KOPT-K1 (cell line): Measurements from ENCODE around the gene SIX5.

Experiments used
- H3K27ac ChIP-seq: fragments of 200-600 bp; sonication (generic); 2 replicates; pipeline ENCODE4 v1.5.1; 2016; ENCODE audit warnings: antibody characterized with exemption, mild to moderate bottlenecking, low read depth, low read length; ENCODE audit not compliant: poor library complexity, severe bottlenecking
- H3K36me3 ChIP-seq: fragments of 200-600 bp; sonication (generic); 2 replicates; pipeline ENCODE4 v1.5.1; 2017; ENCODE audit warnings: antibody characterized with exemption, mild to moderate bottlenecking, low read length, moderate library complexity; ENCODE audit not compliant: insufficient read depth
- H3K9me3 ChIP-seq: fragments of 200-600 bp; sonication (generic); 2 replicates; pipeline ENCODE4 v1.5.1; 2017; ENCODE audit warnings: antibody characterized with exemption, low read length, mild to moderate bottlenecking; ENCODE audit not compliant: insufficient read depth, poor library complexity, severe bottlenecking

The SIX5 gene

DNA sequence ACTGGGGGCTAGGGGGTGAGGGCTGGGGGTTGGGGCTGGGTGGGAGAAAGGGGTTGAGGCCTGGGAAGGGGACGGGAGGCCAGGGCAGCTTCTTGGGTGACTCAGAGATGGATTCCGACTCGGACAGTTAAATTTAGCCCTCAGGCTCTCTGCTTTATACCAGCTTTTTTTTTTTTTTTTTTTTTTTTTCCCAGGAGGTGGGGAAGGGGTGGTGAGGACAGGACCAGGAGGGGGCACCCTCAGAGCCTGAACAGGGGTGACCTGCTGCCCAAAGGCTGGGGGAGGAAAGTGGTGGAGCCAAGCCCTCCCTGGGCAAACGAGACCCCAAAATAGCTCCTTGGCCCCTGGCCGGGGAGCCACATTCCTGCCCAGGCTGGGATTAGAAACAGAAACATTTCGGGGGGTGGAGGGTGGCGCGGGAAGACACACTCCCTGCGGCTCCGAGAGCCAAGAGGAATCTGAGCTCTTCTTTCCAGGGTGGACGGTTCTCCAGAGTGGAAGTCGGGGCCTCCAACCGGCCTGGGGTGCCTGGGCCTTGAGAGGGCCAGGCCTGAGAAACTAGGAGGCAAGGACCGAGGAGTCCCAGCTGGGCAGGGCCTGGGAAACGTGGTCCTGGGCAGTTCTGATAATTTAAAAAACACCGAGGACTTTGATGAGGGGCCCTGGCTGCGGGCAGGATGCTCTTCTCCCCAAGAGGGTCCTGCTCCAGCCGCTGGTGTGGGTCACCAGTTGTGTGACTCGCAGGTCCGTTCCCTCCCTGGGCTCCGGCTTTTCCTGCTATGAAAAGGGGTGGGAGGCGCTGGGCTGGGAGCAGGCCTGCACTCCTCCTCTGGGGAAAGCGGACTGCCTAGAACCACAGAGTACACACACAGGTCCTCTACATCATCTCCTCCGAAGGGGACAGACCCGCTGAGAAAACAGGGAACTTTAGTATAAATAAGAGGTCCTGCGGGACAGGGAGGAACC, 14.1 kb upstream of the SIX5 start:
- Histone ChIP-seq H3K36me3 (peaks cover 27% of the 10 kb centered on the region), H3K27ac (no peak overlapping the region), H3K9me3 (no peaks in the 10 kb centered on the region)

DNA sequence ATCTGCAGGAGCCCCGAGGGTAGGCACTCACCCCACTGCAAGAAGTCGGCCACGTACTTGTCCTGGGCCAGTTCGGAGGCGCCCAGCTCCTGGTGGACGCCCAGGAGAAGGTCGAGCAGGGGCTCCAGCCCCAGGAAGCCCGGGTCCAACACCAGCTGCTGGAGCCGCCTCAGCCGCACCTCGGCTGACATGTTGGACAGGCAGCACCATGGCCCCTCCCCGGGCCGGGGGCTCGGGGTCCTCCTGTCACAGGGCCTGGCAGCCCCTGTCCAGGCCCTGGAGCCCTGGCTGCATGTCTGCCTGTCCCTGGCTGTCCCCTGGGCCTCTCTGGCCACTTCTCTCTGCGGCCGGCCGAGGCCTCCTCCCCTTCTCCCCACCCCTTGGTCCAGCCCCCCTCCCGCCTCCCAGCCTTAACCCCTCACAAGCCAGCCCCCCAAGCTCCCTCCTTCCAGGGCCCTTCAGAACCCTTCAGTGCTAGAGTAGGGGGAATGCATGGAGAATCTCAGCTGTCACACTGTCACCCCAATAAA, 13.2 kb upstream of the SIX5 start, which contains the start of gene DMPK:
TSS of gene DMPK (minus strand) at position 329 of the 530 bp plus-strand sequence. CDS start at position 191, 138 bp downstream.
- no peaks in the 10 kb centered on the region for H3K9me3 ChIP-seq
- H3K27ac ChIP-seq: no peak within 1 kb of the TSS
- H3K36me3 ChIP-seq: peaks cover 24% of the 10 kb centered on the region; the same call in 1 of the 2 replicates

DNA sequence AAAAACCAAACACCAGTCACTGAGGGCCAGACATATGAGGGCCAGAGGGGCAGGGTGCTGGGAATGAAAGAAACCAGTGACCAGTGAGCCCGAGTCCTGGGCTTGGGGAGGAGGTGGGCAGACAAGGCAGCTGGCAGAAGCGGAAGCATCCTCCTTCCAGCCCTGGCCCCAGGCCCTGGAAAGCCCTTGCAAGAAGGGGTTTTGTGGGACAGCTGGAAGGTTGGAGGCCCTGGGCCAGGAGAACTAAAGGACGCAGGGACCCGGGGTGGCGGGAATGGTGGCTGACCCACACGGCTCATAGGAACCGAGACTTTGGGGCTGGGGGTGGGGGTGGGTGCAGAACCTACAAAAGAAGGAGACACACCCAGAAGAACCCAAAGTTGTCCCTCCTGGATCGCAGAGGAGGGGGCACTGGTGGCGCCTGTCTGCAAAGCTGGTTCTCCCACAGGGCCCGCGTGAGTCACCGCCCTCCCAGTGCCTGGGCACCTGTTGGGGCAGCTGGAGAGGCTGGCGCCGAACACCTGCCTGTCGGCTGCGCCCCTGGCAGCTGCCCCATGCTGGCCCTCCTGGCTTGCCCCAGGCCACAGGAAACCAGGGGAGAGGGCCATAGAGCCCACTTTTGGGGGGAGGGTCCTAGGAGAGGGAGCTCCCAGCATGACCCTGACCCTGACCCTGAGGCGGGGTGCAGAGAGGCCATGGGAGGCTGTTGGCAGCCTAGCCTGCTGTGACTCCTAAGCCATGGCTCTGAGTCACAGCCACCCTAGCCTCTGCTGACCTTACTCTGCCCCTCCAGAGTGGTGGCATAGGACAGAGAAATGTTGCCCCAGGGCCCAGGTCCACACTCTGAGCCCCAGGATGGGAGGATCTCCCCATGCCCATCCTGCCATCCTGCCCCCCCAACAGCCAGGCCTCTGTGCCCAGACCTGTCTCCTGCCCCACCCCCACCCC, 12.4 kb upstream of the SIX5 start:
- Histone ChIP-seq H3K27ac (no peak overlapping the region), H3K9me3 (no peaks in the 10 kb centered on the region), H3K36me3 (peaks cover 20% of the 10 kb centered on the region; the same call in 1 of the 2 replicates)

DNA sequence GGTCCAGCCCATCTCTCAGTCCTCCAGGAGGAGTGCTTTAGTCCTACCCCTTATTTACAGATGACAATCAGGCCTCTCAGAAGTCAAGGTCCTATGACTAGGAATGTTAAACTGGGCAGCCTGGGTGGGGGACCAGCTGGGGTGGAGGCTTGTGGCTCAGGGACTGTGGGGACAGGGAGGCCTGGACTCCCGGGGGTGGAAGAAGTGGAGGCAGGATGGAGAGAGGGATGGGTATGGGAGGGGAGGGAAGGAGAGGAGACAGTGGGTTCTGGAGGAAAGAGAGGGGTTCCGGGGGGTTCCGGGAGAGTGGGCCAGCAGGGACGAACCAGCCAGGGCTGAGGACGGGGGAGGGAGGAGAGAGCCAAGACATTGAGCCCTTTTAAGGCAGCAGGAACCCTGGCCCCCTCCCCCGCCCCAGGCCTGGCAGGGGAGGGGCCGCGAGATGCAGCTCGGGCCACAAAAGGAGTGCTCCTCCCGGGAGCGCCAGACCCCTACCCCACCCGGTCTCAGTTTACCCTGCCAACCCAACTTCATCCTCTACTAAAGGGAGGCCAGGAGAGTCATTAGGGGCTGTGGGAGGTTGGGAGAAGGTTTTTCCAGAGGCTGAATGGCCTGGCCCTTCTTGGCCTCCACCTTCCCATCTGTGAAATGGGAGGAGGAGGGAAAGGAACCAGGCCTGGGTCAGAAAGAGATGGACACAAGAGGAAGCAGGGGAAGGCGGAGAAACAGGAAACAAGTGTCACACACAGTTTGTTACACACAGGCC, 11.6 kb upstream of the SIX5 start:
- no peak overlapping the region for H3K27ac ChIP-seq
- H3K36me3 ChIP-seq: peaks cover 11% of the 10 kb centered on the region; the same call in 1 of the 2 replicates

DNA sequence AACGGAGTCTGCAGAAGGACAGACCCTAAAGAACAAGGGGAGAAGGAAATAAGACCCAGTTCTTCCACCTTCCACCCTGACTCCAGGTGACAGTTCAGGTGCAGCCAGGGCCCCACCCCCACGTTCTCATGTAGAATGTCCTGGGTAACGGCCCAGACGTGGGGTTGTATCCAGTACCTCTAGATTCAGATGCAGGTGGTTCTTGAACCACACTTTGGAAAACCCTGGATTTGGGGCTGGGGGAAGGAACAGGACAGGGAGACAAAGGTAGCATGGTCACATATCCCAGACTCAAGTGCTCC, 11.0 kb upstream of the SIX5 start:
- Histone ChIP-seq H3K9me3 (no peaks in the 10 kb centered on the region), H3K27ac (no peak overlapping the region), H3K36me3 (peaks cover 6% of the 10 kb centered on the region; the same call in 1 of the 2 replicates)

More for the DNA sequence above, 11.6 kb upstream of the SIX5 start:
- H3K9me3 ChIP-seq: no peaks in the 10 kb centered on the region

DNA sequence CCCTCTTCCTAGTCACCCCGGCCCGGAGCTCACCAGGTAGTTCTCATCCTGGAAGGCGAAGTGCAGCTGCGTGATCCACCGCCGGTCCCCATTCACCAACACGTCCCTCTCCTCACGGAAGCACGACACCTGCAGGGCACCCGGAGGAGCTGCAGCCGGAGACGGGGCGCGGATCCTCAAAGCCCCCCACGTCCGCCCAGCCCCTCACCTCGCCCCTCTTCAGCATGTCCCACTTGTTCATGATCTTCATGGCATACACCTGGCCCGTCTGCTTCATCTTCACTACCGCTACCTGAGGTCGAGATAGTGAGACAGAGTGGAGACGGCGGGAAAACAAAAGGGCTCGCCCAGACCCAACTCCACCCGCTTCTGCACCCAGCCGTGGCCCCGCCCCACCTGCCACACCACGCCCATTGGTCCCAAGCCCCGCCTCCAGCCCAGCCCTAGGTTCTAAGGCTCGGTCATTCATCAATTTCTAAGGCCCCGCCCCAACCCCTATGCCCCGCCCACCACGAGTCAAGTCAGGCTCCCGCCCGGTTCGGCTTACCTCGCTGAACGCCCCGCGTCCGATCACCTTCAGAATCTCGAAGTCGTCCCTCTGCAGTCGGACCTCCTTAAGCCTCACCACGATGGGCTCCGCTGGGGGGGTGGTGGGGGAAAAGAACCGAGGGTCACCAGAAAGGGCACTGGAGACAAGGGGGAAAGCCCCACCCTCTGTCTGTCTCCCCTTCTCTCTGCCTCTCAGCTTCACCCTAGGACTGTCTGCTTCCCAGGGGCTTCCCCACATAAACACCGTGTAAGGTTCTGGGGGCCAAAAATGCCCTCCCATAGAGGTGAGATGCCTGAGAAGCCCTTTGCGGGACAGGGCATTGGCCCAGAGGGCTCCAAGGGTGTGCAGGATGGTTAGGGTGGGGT, 10.4 kb upstream of the SIX5 start:
- peaks cover 6% of the 10 kb centered on the region; the same call in 1 of the 2 replicates for H3K36me3 ChIP-seq
- H3K9me3 ChIP-seq: no peaks in the 10 kb centered on the region
- H3K27ac ChIP-seq: no peak overlapping the region

DNA sequence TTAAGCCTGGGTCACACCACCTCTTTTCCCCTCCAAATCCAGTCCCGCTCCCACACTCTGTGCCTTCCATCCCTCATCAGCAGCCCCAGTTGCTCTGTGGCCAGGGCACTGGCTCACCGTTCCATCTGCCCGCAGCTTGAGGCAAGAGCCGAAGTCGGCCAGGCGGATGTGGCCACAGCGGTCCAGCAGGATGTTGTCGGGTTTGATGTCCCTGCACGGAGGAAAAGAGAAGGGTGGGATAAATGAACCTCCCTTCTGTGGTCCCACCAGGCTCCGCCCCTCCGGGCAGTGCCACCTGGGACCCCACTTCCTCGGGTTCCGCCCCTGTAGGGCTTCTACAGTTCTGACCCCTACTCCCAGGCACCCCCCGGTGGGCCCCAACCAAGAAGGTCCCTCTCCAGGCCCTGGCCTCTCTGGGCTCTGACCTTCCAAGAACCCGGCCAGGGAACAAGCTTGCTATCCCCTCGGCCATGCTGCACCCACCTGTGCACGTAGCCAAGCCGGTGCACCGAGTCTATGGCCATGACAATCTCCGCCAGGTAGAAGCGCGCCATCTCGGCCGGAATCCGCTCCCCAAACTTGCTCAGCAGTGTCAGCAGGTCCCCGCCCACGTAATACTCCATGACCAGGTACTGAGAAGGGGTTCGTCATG, 9.1 kb upstream of the SIX5 start:
- no peaks in the 10 kb centered on the region for H3K9me3 ChIP-seq
- peaks cover 6% of the 10 kb centered on the region; the same call in 1 of the 2 replicates for H3K36me3 ChIP-seq
- H3K27ac ChIP-seq: no peak overlapping the region

DNA sequence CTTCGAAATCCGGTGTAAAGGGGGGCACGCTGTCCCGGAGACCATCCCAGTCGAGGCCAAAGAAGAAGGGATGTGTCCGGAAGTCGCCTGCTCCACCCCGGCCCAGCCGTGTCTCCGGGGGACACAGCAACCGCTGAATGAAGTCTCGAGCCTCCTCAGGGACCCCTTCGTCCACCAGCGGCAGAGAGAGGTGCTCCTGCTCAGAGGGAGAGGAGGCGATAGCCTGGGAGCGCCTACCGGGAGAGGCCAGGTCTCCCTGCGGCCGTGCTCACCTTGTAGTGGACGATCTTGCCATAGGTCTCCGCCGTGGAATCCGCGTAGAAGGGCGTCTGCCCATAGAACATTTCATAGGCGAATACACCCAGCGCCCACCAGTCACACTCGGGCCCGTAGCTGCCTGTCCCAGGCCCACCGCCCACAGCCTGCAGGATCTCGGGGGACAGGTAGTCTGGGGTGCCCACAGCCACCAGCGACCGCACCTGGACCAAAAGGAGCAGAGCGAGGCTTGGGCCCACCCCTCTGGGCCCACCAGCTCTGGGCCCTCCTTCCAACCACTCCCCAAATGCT, 8.4 kb upstream of the SIX5 start:
- Histone ChIP-seq H3K9me3 (no peaks in the 10 kb centered on the region), H3K36me3 (peaks cover 6% of the 10 kb centered on the region; the same call in 1 of the 2 replicates), H3K27ac (no peak overlapping the region)

DNA sequence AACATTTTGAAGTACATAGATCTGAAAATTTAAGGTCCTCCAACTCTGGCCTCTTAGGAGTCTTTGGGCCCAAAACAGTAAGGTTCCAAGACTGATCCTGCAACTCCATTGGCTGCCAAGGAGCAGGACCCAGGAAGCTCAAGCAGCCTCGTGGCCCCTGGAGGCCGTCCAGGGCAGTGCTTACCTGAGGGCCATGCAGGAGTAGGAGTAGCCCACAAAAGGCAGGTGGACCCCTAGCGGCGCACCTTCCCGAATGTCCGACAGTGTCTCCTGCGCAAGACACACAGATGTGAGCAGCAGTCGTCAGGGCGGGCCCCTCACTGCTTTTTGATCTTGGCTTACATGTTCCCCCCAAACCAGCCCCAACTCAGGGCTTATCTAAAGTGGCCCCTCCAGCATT, 5.7 kb upstream of the SIX5 start:
- Histone ChIP-seq H3K36me3 (peaks cover 6% of the 10 kb centered on the region; the same call in 1 of the 2 replicates), H3K27ac (no peak overlapping the region)

DNA sequence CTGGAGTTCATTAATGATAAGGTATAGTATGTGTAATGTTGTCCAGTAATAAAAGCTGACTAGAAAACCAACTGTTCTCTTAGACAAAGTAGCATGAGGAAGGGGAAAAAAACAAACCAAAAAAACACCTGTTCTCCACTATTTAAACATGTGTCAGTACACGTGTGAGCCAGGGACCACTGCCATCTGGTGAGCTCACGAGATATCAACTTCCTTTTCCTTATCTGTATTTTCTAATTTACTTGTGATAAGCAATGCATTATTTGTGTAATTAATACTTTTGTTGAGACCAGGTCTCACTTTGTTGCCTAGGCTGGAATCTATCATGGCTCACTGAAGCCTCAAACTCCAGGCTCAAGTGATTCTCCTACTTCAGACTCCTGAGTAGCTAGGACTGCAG, 4.3 kb upstream of the SIX5 start:
- H3K27ac ChIP-seq: no peak overlapping the region
- H3K36me3 ChIP-seq: peaks cover 6% of the 10 kb centered on the region; the same call in 1 of the 2 replicates
- no peaks in the 10 kb centered on the region for H3K9me3 ChIP-seq

More for the DNA sequence above, 5.7 kb upstream of the SIX5 start:
- no peaks in the 10 kb centered on the region for H3K9me3 ChIP-seq

DNA sequence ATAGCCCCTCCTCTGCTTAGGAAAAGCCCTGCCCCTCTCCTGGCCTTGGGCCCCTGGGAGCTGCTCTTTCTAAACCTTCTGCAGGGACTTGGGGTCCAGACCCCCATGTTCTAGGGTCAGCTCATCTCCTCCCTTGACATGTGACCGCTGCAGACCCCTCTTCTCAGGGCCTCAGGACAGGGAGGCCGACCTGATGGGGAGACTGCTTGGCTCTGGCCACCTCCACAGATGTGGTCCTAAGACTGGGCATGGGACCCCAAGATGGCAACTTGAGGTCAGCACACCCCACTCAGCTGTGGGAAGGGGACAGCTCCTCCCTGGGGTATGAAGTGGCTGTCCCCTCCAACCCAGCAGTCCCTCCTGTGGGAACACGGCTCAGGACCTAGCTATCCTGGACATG, 3.9 kb upstream of the SIX5 start:
- Histone ChIP-seq H3K9me3 (no peaks in the 10 kb centered on the region), H3K36me3 (peaks cover 6% of the 10 kb centered on the region; the same call in 1 of the 2 replicates), H3K27ac (no peak overlapping the region)

DNA sequence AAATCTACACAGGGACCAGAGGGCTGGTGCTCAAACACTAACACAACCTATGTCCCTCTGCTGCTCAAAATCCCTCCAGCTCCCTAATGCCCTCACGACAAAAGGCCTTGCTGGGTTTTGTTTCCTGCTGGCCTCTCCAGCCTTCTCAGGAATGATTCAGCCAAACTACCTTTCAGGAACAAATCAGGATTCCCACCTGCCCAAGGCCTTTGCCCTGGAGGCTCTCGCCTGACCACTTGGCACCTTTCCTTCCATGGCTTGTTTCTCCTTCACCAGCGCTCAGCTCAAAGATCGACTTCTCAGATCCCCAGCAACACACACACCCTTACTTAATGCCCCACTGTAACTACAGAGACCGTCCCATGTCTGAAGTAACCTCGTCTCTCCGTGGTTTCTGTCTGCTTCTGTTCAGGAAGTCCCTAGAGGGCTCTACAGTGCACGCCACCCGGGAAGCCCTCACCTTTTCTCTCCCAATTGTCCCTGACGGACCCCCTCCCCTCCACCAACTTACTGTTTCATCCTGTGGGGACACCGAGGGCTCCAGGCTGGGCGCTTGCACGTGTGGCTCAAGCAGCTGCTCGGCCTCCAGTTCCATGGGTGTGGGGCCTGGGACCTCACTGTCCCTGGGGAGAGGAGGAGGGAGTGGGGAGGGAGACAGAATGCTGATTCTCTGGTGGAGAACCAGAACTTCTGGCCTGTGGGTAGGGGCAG, 3.2 kb upstream of the SIX5 start:
- Histone ChIP-seq H3K9me3 (no peaks in the 10 kb centered on the region), H3K27ac (no peak overlapping the region), H3K36me3 (peaks cover 4% of the 10 kb centered on the region; the same call in 1 of the 2 replicates)
